Measurements from ENCODE around the gene CD247. TPM values are rescaled to one million over a fixed set of nuclear protein-coding genes. Genes with fewer than 3 reads are reported as not detected.

The CD247 gene
- total RNA-seq, 1 donor from 2014 or later, result not detected

- no peak for DNase-seq (ENCODE audit: low read depth)
These were observed 28.6 kb downstream of the CD247 start for GRCh38 chr1:167489571-167490340.

GRCh38 chr1:167488786-167489185 lies 29.5 kb downstream of the CD247 start:
- DNase-seq (ENCODE audit: low read depth), result no peak

- DNase-seq (ENCODE audit: low read depth), result no peak
These were observed 30.7 kb downstream of the CD247 start for GRCh38 chr1:167487614-167488013.

GRCh38 chr1:167486090-167486824 lies 32.1 kb downstream of the CD247 start:
- no peak for DNase-seq (ENCODE audit: low read depth)

GRCh38 chr1:167484726-167485502 lies 33.4 kb downstream of the CD247 start:
- no peak for DNase-seq (ENCODE audit: low read depth)

- no peak for DNase-seq (ENCODE audit: low read depth)
These were observed 34.5 kb downstream of the CD247 start for GRCh38 chr1:167483790-167484189.

GRCh38 chr1:167482184-167482583 lies 36.1 kb downstream of the CD247 start:
- DNase-seq (ENCODE audit: low read depth), result no peak

GRCh38 chr1:167479331-167479979 lies 38.9 kb downstream of the CD247 start:
- no peak for DNase-seq (ENCODE audit: low read depth)

GRCh38 chr1:167477986-167478385 lies 40.3 kb downstream of the CD247 start:
- DNase-seq (ENCODE audit: low read depth), result peak; percentile 65

- DNase-seq (ENCODE audit: low read depth), result no peak
These were observed 42.3 kb downstream of the CD247 start for GRCh38 chr1:167476061-167476460.

GRCh38 chr1:167474191-167474641 lies 44.1 kb downstream of the CD247 start:
- DNase-seq (ENCODE audit: low read depth), result peak; percentile 34

- no peak for DNase-seq (ENCODE audit: low read depth)
These were observed 44.6 kb downstream of the CD247 start for GRCh38 chr1:167473761-167474160.

GRCh38 chr1:167472752-167473521 lies 45.4 kb downstream of the CD247 start:
- DNase-seq (ENCODE audit: low read depth), result peak; percentile 83

GRCh38 chr1:167471568-167471967 lies 46.8 kb downstream of the CD247 start:
- no peak for DNase-seq (ENCODE audit: low read depth)

- no peak for DNase-seq (ENCODE audit: low read depth)
These were observed 48.9 kb downstream of the CD247 start for GRCh38 chr1:167469280-167469965.

GRCh38 chr1:167467752-167468151 lies 50.6 kb downstream of the CD247 start:
- DNase-seq (ENCODE audit: low read depth), result no peak

- no peak for DNase-seq (ENCODE audit: low read depth)
These were observed 51.1 kb downstream of the CD247 start for GRCh38 chr1:167467126-167467710.

GRCh38 chr1:167465743-167466142 lies 52.6 kb downstream of the CD247 start:
- no peak for DNase-seq (ENCODE audit: low read depth)

GRCh38 chr1:167465018-167465417 lies 53.3 kb downstream of the CD247 start:
- DNase-seq (ENCODE audit: low read depth), result no peak

All from myocyte (in vitro differentiated cells).